ENCODE measurements around the gene FAM222B.
"Not testable (repeated sequence)": the region's sequence is repeated elsewhere in the genome, so short reads cannot be mapped to it uniquely, and the experiment has no call there.

Gene FAM222B

DNA sequence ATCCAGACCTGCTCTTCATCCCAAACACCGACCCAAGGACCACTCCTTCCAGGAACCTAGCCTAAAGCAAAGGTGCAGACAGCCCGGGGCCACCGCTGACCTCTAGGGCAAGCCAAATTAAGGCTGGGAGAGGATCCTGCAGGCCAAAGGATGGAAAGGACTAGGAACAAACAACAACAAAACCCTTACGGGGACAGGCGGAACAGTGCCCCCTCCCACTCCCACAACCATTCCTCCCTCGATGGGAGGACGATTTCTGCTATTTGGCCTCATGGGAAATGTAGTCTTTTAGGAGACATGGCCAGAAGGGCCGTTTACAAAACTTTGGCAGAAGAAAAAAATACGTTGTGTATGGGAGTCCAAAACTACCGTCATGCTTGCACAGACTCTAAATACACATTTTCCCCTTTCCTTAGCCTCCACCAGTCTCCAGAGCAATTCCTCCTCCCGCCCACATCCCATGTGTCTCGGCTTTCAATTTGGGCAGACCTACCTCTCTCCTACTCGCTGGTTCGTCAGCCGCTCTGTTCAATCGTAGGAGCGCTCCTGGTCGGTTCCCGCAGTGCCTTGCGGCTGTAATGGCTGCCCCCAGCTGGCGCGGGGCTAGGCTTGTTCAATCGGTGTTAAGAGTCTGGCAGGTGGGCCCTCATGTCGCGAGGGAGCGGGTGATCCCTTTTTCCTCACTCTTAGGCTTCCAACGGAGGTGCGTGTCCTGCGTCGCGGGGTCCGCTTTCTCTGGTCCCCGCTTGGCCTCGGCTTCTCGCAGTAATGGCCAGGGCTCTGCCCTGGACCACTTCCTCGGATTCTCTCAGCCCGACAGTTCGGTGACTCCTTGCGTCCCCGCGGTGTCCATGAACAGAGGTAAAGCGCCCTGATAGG, 12.1 kb upstream of the FAM222B start, which contains the start of gene ERAL1:
Gene ERAL1 (plus strand): TSS at position 560 of the 879 bp plus-strand sequence. CDS start 19 bp downstream, at position 579.
- peak; percentile 87 for DNase-seq (ENCODE audit: low read depth)
- H3K4me3 ChIP-seq (replicated peaks; ENCODE audit: low read depth, low read length): peak within 1 kb of the TSS; percentile 96
- TF ChIP-seq, protein P1, sequence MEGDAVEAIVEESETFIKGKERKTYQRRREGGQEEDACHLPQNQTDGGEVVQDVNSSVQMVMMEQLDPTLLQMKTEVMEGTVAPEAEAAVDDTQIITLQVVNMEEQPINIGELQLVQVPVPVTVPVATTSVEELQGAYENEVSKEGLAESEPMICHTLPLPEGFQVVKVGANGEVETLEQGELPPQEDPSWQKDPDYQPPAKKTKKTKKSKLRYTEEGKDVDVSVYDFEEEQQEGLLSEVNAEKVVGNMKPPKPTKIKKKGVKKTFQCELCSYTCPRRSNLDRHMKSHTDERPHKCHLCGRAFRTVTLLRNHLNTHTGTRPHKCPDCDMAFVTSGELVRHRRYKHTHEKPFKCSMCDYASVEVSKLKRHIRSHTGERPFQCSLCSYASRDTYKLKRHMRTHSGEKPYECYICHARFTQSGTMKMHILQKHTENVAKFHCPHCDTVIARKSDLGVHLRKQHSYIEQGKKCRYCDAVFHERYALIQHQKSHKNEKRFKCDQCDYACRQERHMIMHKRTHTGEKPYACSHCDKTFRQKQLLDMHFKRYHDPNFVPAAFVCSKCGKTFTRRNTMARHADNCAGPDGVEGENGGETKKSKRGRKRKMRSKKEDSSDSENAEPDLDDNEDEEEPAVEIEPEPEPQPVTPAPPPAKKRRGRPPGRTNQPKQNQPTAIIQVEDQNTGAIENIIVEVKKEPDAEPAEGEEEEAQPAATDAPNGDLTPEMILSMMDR (IDR thresholded peaks at IDR 0.05; ENCODE audit: low read length, missing control alignments): no peak

DNA sequence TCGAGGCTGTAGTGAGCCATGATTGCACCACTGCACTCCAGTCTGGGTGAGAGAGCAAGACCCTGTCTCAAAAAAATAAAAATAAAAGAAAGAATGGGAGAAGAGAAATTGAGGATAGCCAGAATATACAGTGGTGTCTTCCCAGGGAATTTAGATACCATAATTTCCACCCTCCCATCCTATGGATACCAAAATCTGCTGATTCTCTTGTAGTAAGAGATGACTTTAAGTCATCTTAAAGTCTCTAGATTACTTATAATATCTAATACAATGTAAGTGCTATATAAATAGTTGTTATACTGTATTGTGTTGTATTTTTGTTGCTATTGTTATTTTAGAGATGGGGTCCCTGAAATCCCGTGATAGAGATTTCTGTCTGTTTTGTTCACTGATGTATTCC, 10.7 kb upstream of the FAM222B start:
- DNase-seq (ENCODE audit: low read depth): no peak
- no peak overlapping the region for H3K4me3 ChIP-seq (replicated peaks; ENCODE audit: low read depth, low read length)
- TF ChIP-seq, protein P1 (IDR thresholded peaks at IDR 0.05; ENCODE audit: low read length, missing control alignments): no peak

DNA sequence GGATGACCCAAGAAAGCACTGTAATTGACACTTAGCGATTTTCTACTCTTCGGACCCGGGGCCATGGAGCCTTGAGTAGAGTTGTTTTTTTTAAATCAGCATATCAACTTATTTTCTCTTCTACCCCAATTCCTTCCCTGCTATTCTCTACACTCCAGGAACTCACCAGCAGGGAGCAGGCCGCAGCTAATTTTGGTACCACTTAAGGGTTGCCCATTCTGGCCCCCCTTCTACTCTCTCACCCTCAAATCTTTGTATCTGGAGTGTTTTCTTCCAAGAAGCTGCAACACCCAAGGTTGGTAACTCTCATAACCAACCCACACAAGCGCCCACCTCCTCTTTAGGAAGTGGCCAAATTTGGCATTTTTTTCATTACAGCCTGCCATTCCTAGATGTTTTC, 6.7 kb upstream of the FAM222B start:
- TF ChIP-seq, protein P1 (IDR thresholded peaks at IDR 0.05; ENCODE audit: low read length, missing control alignments): no peak
- no peak for DNase-seq (ENCODE audit: low read depth)
- no peak overlapping the region for H3K4me3 ChIP-seq (replicated peaks; ENCODE audit: low read depth, low read length)

DNA sequence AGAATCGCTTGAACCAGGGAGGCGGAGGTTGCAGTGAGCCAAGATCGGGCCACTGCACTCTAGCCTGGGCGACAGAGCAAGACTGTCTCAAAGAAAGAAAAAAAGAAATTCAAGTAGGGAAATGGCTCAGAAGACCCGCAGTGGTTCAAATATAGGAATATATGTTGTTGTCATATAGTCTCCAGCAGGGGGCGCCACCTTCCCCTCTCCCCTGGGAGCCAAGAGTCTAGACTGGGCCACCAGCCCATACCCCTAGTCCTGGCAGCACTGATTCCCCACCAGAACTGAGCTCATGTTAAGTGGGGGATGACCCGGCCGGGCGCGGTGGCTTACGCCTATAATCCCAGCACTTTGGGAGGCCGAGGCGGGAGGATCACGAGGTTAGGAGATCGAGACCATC, 6.1 kb upstream of the FAM222B start:
- DNase-seq (ENCODE audit: low read depth): peak; percentile 20
- H3K4me3 ChIP-seq (replicated peaks; ENCODE audit: low read depth, low read length): not testable (repeated sequence)
- TF ChIP-seq, protein P1 (IDR thresholded peaks at IDR 0.05; ENCODE audit: low read length, missing control alignments): peak; percentile 24

DNA sequence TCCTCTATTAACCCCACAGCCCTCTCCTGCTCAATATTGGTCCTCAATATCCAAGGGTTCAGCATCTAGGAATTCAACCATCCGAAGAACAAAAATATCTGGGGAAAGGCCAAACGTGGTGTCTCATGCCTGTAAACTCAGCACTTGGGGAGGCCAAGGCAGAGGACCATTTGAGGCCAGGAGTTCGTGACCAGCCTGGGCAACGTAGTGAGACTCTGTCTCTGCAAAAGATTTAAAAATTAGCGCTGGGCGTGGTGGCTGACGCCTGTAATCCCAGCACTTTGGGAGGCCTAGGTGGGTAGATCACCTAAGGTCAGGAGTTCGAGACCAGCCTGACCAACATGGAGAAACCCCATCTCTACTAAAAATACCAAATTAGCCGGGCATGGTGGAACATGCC, 4.1 kb upstream of the FAM222B start:
- not testable (repeated sequence) for DNase-seq (ENCODE audit: low read depth); H3K4me3 ChIP-seq (replicated peaks; ENCODE audit: low read depth, low read length)

DNA sequence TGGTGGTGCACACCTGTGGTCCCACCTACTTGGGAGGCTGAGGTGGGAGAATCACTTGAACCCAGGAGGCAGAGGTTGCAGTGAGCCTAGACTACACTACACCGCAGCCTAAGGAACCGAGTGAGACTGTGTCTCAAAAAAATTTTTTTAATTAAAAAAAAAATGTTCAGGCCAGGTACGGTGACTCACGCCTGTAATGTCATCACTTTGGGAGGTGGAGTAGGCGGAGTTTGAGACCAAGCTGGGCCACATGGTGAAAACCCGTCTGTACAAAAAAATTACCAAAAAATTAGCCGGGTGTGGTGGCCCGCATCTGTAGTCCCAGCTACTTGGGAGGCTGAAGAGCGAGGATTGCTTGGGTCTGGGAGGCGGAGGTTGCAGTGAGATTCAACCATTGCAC, 3.6 kb upstream of the FAM222B start:
- TF ChIP-seq, protein P1 (IDR thresholded peaks at IDR 0.05; ENCODE audit: low read length, missing control alignments): no peak
- H3K4me3 ChIP-seq (replicated peaks; ENCODE audit: low read depth, low read length): no peak overlapping the region
- DNase-seq (ENCODE audit: low read depth): no peak

DNA sequence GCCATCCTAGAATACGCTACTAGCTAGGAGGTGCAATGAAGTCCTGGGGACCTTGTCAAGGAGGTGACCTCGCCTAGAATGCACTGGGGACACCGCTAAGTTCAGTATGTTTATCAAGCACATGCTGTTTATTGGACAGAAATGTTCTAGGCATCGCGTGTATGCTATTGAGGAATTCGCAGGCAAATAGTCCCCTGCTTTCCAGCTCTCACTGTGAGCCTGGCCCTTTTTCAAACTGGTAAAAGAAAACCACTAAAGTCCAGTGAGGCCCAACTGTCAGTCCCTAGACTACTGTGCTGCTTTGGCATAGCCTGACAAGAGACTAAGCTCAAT, 1.2 kb upstream of the FAM222B start:
- no peak overlapping the region for H3K4me3 ChIP-seq (replicated peaks; ENCODE audit: low read depth, low read length)
- no peak for DNase-seq (ENCODE audit: low read depth)
- TF ChIP-seq, protein P1 (IDR thresholded peaks at IDR 0.05; ENCODE audit: low read length, missing control alignments): no peak
